Fibroblast of villous mesenchyme (primary cell): ENCODE data around the gene RAB44. TPM values are rescaled to one million over a fixed set of nuclear protein-coding genes. Genes with fewer than 3 reads are reported as not detected.

Experiments
- DNase-seq: peaks from one replicate; pipeline ENCODE4 v3.0.0-alpha.2; 2010; ENCODE audit warnings: low read depth
- H3K4me3 ChIP-seq: 2 replicates; pipeline ENCODE4 v1.5.1; 2011; ENCODE audit warnings: low read depth, mild to moderate bottlenecking, low read length
- CTCF ChIP-seq: IDR thresholded peaks from 2 replicates; pipeline ENCODE4 v1.5.1; 2012; ENCODE audit warnings: low read depth, mild to moderate bottlenecking, low read length; ENCODE audit not compliant: insufficient read depth
- total RNA-seq: library from RNA; depleted of rRNA; stranded (reverse); fragments of >200 nt; gene quantifications from 2 replicates; pipeline ENCODE4 v1.2.3, GENCODE V29; 2012

RAB44 gene
- total RNA-seq, 1 donor = not detected

DNA sequence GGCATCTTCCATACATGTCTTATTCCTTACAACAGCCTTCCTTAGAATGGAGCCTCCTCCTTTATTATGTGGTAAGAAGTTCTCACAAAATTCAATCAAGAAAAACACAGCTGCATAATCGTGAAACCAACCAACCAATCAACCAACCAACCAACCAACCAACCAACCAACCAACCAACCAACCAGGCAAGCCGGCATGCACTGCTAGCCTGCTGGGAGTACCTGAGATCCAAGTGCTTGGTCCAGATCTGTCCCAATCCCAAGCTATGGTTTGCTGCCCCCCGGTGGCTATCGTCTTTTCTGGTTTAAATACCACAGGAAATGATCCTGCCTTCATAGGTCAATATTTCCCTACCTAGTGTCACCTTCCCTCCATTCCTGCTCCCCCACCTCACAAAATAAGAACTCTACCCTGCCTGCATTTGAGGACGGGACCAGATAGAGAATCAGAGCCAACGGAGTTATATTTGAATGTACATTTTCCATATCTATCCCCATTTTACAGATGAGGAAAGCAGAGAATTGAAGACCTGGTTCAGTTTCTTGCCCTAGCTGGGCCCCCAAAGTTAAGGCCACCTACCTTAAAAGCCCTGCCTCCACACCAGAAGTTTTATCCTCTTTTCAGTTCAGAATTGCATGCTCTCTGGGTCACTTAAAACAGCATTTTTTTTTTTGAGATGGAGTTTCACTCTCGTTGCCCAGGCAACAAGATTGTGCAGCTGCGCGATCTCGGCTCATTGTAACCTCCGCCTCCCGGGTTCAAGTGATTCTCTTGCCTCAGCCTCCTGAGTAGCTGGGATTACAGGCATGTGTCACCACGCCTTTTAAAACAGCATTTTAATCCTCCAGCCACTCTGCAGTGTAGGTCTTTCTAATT is 27.1 kb downstream of the RAB44 start:
- peak; percentile 77 for DNase-seq
- TF ChIP-seq CTCF = peak; percentile 72
- H3K4me3 ChIP-seq = no peak overlapping the region

DNA sequence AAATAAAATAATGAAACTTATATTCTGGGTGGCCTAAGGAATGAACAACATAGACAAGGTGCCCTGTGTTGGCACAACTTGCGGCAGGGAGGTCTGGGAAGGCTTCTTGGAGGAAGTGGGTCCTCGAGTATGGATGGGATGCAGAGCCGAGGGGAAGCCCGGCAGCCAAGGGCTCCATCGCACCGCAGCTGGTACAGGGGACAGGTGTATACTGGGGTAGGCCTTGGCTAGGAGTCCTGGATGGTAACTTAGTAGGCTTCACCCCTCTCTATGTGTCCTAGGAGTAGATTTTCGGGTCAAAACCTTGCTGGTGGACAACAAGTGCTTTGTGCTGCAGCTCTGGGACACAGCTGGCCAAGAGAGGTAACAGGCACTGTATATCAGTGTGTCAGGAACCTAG is 28.0 kb downstream of the RAB44 start:
- no peak overlapping the region for H3K4me3 ChIP-seq
- no peak for TF ChIP-seq CTCF
- DNase-seq = no peak

DNA sequence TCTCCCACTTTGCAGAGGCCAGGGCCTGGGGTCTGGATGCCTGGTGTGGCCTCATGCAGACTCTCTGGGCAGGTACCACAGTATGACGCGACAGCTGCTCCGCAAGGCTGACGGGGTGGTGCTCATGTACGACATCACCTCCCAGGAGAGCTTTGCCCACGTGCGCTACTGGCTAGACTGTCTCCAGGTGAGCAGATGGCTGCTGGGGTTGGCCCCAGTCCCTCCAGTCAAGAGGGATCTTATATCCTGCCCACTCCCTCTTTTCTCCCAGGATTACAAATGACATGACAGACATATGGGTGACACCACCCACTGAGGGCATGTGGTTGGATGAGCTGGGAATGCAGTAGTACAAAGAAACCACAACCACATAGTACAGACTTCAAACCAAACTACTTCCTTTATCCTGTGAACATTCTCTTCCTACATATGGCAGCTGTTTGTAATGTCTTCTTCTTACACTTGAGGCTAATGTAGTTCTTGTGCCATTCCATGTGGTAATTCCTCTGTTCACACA is 29.9 kb downstream of the RAB44 start:
- no peak for DNase-seq
- no peak overlapping the region for H3K4me3 ChIP-seq
- TF ChIP-seq CTCF = no peak

DNA sequence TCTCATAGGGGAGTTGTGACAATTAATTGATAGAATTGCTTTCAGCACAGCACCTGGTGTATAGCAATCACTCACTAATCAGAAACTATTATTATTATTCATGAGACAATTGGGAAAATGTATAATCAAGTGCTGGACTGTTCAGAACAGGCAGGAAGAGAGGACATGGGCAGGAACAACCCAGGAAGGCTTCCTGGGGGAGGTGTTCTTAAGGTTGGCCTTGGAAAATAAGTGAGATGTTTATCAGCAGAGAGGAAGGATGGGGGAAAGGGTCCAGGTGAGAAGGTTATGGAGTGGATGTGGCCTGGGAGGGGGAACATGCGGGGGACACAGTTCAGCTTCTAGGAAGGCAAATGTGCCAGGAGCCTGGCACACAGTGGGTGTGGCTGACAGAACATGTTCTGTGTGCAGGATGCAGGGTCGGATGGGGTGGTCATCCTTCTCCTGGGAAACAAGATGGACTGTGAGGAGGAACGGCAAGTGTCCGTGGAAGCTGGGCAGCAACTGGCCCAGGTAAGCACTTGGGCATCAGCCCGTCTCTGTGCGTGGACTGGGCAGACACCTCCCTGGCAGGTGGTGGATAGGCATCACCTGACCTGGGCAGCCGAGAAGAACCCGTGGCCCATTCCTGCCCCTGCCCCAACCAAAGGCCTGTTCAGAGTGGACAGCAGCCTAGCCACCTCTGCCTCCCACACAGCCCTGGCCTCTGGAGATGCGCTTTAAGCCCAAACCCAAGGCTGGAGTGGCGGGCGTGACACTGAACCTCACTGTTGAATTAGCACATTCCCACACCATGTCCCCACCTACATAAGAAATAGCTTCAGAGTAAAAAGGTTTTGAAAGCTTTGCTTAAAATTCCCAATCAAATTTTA is 30.9 kb downstream of the RAB44 start:
- H3K4me3 ChIP-seq = no peak overlapping the region
- TF ChIP-seq CTCF = no peak
- no peak for DNase-seq

- no peak for TF ChIP-seq CTCF
- DNase-seq = no peak
- H3K4me3 ChIP-seq = no peak overlapping the region
Observed at GRCh38 chr6:36729161-36729524, 31.5 kb downstream of the RAB44 start.

DNA sequence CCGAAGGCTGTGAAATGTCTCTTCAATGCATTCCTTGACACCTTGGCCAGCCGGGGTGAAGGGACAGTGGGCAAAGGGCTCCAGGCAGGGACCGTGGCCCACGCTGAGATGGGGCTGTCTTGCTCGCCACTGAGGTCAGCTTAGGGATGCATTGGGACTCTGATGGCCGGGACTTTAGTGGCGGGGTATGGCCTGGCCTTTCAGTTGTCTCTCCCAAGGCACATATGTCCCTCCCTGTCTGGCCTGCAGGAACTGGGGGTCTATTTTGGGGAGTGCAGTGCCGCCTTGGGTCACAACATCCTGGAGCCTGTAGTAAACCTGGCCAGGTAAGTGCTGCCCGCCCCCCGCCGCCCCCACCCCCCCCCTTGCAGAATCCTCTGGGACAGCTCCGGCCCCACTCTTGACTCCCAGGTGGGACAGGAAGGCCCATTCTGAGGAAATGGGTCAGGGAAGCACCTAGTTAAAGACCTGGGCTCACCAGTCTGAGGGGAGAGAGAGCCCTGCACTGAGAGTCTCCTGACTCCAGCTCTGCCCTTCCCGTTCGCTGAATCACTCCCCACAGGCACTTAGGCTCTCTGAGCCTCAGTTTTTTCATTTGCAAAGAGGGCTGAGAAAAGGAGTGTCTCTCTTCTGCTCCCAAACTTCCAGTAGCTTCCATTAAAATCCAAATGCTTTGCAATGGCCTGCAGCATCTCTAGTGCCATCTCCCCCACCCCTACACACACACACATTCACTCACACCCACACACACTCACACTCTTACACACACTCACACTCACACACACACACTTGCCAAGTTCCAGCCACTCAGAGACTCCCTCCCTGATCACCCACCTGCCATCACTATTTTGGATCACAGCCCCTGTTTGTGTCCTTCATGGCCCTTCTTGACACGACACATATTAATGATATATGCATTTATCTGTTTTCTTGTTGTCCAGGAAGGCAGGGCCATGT is 33.1 kb downstream of the RAB44 start:
- no peak for DNase-seq
- H3K4me3 ChIP-seq = no peak overlapping the region
- no peak for TF ChIP-seq CTCF
